IPS-18c (cell line): ENCODE data around the gene PLPPR2.
A peak's percentile ranks its signal among the peaks of the same experiment; 100 is the strongest.
"Not testable (repeated sequence)": the region's sequence is repeated elsewhere in the genome, so short reads cannot be mapped to it uniquely, and the experiment has no call there.

Experiments used
- H3K4me3 ChIP-seq: 2 replicates; pipeline ENCODE4 v1.7.0; 2013; ENCODE audit warnings: low read depth, mild to moderate bottlenecking, low read length, moderate library complexity; ENCODE audit not compliant: insufficient read depth
- H3K9me3 ChIP-seq: one replicate; pipeline ENCODE4 v1.6.1; 2013; ENCODE audit warnings: mild to moderate bottlenecking, low read length, moderate library complexity; ENCODE audit not compliant: control insufficient read depth, insufficient read depth

PLPPR2 gene

GRCh38 chr19:11338121-11338520, 17.1 kb upstream of the PLPPR2 start:
- no peak overlapping the region for H3K4me3 ChIP-seq

GRCh38 chr19:11338569-11339253, 16.5 kb upstream of the PLPPR2 start:
- Histone ChIP-seq H3K4me3 (peak overlapping the region; percentile 78), H3K9me3 (peaks cover 2% of the 10 kb centered on the region)

More at GRCh38 chr19:11338121-11338520, 17.1 kb upstream of the PLPPR2 start:
- peaks cover 2% of the 10 kb centered on the region for H3K9me3 ChIP-seq

GRCh38 chr19:11339254-11340098, 15.8 kb upstream of the PLPPR2 start, which contains the start of gene RAB3D:
RAB3D (minus strand) TSS chr19:11339657; CDS start chr19:11337399, 2,258 bp downstream.
- H3K9me3 ChIP-seq: peaks cover 2% of the 10 kb centered on the region
- H3K4me3 ChIP-seq: peak within 1 kb of the TSS; percentile 78

- not testable (repeated sequence) for H3K4me3 ChIP-seq
Measured at GRCh38 chr19:11340099-11340467, 15.1 kb upstream of the PLPPR2 start.

GRCh38 chr19:11342429-11342828, 12.8 kb upstream of the PLPPR2 start:
- peaks cover 2% of the 10 kb centered on the region for H3K9me3 ChIP-seq
- H3K4me3 ChIP-seq: no peak overlapping the region

More at GRCh38 chr19:11340099-11340467, 15.1 kb upstream of the PLPPR2 start:
- H3K9me3 ChIP-seq: not testable (repeated sequence)

GRCh38 chr19:11345122-11345803, 10.0 kb upstream of the PLPPR2 start:
- Histone ChIP-seq H3K4me3 (peak overlapping the region; percentile 90), H3K9me3 (peaks cover 2% of the 10 kb centered on the region)

- peaks cover under 1% of the 10 kb centered on the region for H3K9me3 ChIP-seq
- peak within 1 kb of the TSS; percentile 90 for H3K4me3 ChIP-seq
Measured at GRCh38 chr19:11346104-11346940, 8.9 kb upstream of the PLPPR2 start, which contains the start of the genes CCDC159 and TMEM205. CCDC159 (plus strand) TSS chr19:11346519; CDS start chr19:11346607, 88 bp downstream. TMEM205 (minus strand) TSS chr19:11346268; CDS start chr19:11345619, 649 bp downstream.

GRCh38 chr19:11347546-11348039, 7.6 kb upstream of the PLPPR2 start:
- H3K4me3 ChIP-seq: no peak overlapping the region
- H3K9me3 ChIP-seq: no peaks in the 10 kb centered on the region

GRCh38 chr19:11349171-11349570, 6.1 kb upstream of the PLPPR2 start:
- H3K9me3 ChIP-seq: no peaks in the 10 kb centered on the region
- H3K4me3 ChIP-seq: no peak overlapping the region

GRCh38 chr19:11354102-11354501, 1.1 kb upstream of the PLPPR2 start:
- H3K9me3 ChIP-seq, H3K4me3 ChIP-seq: not testable (repeated sequence)

GRCh38 chr19:11356074-11356397, 804 bp downstream of the PLPPR2 start:
- Histone ChIP-seq H3K4me3 (peak overlapping the region; percentile 36), H3K9me3 (no peaks in the 10 kb centered on the region)

GRCh38 chr19:11356676-11357550, 1.7 kb downstream of the PLPPR2 start:
- H3K9me3 ChIP-seq: no peaks in the 10 kb centered on the region
- H3K4me3 ChIP-seq: no peak overlapping the region

GRCh38 chr19:11359421-11359820, 4.2 kb downstream of the PLPPR2 start:
- Histone ChIP-seq H3K4me3 (no peak overlapping the region; the same call in 1 of the 2 replicates), H3K9me3 (no peaks in the 10 kb centered on the region)

GRCh38 chr19:11361037-11361770, 6.0 kb downstream of the PLPPR2 start:
- Histone ChIP-seq H3K9me3 (no peaks in the 10 kb centered on the region), H3K4me3 (peak overlapping the region; percentile 65)
